Activated CD8-positive, alpha-beta memory T cell treated with anti-CD3 and anti-CD28 coated beads for 24 hours (primary cell): ENCODE results near the gene GALNT7.
"Not testable (repeated sequence)": the region's sequence is repeated elsewhere in the genome, so short reads cannot be mapped to it uniquely, and the experiment has no call there.

Experiments
- DNase-seq: peaks from one replicate; pipeline ENCODE4 v3.0.0-alpha.2; 2020

GALNT7 gene

DNA sequence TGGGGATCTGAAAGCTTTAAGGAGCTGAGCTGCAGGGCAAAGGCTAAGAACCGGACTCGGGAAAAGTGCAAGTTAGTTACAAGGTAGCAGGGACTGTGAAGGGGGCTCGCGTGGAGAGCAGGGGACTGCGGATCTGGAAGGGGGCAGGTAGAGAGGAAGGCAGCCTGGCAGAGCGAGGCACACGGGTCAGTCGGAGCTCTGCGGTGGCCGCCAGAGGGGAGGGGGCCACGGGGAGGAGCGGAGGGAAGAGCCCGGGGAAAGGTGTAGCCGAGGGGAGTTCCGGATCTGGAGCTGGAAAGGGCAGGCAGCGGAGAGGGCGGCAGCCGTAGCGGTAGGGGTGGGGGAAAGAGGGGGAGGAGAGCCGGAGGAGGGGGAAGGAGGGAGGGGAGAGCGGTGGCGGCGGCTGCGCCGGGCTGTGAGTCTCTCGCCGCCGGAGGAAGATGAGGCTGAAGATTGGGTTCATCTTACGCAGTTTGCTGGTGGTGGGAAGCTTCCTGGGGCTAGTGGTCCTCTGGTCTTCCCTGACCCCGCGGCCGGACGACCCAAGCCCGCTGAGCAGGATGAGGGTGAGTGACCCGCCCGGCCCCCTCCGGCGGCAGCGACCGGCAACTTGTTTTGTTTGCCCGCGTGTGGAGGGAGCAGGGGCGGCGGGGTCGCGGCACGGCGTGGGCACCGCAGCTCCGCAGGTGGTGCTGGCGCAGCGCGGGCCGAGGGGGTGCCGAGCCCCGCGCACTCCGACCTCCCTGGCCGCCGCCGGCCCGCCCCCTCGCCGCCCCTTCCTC, at the start of gene GALNT7:
Gene GALNT7 (plus strand): TSS at position 416 of the 782 bp plus-strand sequence. CDS start 25 bp downstream, at position 441.
- DNase-seq: peak; percentile 82

DNA sequence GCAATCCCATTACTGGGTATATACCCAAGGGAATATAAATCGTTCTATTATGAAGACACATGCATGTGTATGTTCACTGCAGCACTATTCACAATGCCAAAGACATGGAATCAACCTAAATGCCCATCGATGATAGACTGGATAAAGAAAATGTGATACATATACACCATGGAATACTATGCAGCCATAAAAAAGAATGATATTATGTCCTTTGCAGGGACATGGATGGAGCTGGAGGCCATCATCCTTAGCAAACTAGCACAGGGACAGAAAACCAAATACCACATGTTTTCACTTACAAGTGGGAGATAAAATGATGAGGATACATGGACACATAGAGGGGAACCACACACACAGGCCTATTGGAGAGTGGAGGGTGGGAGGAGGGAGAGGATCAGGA, 49.8 kb upstream of the GALNT7 start:
- not testable (repeated sequence) for DNase-seq

GRCh38 chr4:173119818-173120217, 48.8 kb upstream of the GALNT7 start:
- no peak for DNase-seq

DNA sequence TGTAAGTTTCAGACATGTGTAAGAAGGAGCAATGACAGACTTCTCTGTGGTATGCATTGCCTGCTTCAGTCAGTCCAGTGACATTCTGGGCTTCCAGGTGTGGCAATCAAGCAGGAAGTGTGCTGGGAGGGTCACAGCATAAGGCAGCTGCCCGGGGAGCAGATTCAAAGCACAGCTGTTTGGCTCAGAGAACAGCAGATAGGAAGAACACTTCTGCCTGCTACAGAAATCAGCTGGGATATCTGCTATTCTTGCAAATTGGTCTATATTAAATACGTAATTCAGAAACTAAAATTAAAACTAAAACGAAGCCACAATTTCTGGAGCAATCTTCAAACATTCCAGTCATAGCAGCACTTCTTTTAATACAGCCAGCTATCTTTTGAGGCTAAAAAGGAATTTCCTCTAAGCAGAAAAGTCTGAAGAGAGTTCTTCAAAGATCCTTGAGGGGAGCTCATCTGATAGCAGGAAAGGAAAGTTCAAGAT, 47.5 kb upstream of the GALNT7 start:
- no peak for DNase-seq

DNA sequence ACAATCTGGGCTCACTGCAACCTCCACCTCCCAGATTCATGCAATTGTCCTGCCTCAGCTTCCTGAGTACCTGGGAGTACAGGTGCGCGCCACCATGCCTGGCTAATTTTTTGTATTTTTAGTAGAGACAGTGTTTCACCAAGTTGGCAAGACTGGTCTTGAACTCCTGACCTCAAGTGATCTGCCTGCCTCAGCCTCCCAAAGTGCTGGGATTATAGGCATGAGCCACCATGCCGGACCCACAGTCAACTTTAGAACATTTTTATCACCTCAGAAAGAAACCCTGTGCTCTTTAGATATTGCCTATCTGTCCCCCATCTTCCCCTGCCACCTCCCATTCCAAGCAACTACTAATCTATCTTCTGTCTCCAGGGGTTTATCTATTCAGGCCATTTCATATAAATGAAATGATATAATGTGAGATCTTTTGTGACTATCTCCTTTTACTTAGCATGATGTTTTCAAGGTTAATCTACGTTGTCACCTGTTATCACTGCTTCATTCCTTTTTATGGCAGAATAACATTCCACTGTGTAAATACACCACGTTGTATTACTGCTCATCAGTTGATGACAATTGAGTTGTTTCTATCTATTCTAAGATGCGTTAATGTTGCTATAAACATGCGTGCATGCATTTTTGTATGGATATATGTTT, 44.3 kb upstream of the GALNT7 start:
- DNase-seq: no peak

- DNase-seq: no peak
Measured at GRCh38 chr4:173125216-173125812, 43.3 kb upstream of the GALNT7 start.

- DNase-seq: no peak
Measured at GRCh38 chr4:173128199-173128890, 40.3 kb upstream of the GALNT7 start.

GRCh38 chr4:173130687-173131086, 37.9 kb upstream of the GALNT7 start:
- no peak for DNase-seq

- DNase-seq: no peak
Measured at GRCh38 chr4:173134426-173134825, 34.2 kb upstream of the GALNT7 start.

DNA sequence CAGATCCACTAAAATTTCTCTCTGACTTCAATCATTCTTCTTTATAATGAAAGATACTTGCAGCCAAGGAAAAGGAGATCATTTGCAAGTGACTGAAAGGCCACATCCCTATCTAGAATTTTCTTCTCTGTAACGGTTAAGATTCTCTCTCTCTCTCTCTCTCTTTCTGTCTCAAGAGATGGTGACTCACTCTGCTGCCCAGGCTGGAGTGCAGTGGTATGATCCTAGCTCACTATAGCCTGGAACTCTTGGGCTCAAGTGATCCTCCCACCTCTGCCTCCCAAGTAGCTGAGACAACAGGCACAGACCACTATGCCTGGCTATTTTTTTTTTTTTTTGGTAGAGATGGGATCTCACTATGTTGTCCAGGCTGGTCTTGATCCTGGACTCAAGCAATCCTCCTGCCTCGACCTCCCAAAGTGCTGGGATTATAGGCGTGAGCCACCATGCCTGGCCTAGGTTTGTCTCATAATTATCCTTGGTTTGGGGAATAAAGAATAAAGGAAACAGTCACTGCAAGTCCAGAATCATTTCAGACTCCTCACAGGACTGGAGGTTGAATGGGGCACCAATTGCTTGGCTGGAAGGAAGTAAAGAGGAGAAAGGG, 33.3 kb upstream of the GALNT7 start:
- no peak for DNase-seq

- no peak for DNase-seq
Measured at GRCh38 chr4:173138624-173139023, 30.0 kb upstream of the GALNT7 start.

GRCh38 chr4:173139561-173139960, 29.1 kb upstream of the GALNT7 start:
- DNase-seq: no peak

- DNase-seq: no peak
Measured at GRCh38 chr4:173145131-173145530, 23.5 kb upstream of the GALNT7 start.

DNA sequence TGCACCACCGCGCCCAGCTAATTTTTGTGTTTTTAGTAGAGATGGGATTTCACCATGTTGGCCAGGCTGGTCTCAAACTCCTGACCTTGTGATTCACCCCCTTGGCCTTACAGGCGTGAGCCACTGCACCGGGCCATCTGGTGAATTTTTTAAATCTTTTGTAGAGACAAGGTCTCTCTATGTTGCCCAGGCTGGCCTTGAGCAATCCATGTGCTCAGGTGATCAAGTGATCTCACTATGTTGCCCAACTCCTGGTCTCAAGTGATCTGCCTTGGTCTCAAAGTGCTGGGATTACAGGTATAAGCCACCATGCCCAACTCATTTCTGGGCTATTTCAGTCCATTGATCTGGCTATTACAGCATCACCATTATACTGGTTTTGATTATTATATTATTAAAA, 22.2 kb upstream of the GALNT7 start:
- no peak for DNase-seq

GRCh38 chr4:173151496-173151895, 17.1 kb upstream of the GALNT7 start:
- no peak for DNase-seq

DNA sequence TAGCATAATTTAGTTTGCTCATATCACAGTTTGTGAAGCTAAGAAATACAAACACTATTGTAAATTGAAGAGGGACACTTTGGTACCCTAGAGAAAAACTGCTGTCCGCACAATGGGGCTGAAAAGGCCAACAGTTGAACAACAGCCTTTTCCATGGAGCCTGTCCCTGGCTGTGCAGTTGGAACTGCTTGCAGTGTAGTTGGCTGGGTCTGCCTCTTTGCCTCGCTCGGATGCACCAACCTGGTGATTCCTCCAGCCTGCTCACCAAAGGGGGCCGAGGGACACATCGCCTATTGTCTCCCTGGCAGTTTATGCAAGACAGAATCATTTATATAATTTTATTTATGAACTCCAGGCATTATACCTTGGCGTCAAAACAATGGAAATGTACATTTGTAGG, 16.5 kb upstream of the GALNT7 start:
- no peak for DNase-seq

GRCh38 chr4:173153445-173153844, 15.2 kb upstream of the GALNT7 start:
- no peak for DNase-seq

DNA sequence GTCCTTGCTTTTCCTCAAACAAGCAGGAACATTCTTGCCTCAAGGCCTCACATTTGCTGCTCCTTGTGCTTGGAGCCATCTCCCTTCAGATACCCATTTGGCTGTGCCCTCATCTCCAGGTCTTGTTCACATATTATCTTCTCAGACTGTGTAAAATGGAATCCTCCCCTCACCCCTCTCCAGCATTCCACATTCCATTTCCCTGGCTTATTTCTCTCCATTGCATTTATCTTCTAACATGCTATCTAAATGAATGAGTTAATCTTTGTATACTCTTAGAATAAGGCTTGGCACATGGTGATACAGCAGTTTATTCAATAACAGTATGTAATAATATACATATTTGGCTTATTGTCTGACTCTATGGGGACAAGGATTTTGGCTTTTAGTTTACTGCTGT, 8.8 kb upstream of the GALNT7 start:
- no peak for DNase-seq

DNA sequence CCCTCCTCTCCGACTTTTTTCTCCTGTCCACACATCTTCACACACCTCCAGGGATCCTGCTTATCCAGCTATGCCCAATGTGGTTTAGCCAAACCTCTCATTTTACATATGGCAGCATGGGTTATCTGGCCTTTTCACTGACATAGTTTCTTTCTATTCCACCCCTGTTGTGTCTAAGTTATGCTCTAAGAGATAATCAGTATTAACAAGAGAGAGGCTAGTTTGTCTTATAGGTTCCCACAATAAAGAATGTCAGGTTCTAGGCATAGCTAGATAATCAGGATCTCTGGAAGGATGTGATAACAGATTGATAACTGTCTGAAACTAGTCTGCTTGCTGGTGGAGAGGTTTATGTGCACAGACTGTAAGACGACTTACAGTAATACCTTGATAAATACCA, 7.7 kb upstream of the GALNT7 start:
- no peak for DNase-seq

DNA sequence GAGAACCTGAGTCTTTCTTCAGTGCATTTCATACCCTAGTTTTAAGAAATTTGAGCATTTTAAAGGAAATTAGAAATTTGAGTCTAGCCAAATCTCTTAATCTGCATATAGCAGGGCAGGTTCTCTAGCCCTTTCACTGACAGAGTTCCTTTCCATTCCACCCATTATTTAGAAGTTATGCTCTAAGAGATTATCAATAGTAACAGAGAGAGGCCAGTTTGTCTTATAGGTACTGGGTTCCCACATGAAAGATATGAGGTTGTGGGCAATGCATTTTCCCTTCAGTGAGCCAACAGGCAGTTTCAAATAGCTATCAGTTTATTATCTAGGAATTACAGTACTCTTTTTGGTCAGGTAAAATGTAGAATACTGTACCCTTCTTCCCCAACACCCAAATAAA, 7.3 kb upstream of the GALNT7 start:
- no peak for DNase-seq

DNA sequence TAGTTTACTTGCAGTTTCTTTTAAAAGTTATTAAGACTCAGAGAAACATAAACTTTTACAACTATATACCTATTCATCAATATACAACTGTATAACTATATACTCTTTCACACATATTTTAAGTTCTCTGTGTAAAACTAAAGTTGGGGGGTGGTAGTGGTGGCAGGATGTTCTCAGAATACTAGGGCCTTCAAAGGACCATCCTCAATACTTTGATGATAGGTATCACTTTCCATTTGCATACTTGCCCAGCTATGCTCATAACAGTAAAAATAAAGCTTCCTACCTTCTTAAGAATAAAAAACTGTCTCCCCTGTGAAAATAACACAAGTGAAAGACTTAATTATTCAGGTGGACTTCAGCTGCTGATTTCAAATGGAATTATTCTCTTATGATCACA, 2.9 kb upstream of the GALNT7 start:
- no peak for DNase-seq

GRCh38 chr4:173166491-173166890, 2.1 kb upstream of the GALNT7 start:
- DNase-seq: no peak
